IPS-NIHi7 (cell line): ENCODE measurements around the gene PSMA8.
"Not testable (repeated sequence)": the region's sequence is repeated elsewhere in the genome, so short reads cannot be mapped to it uniquely, and the experiment has no call there.

Experiments
- DNase-seq: peaks from one replicate; pipeline ENCODE4 v3.0.0; 2012; ENCODE audit warnings: mixed read lengths; ENCODE audit errors: extremely low spot score

PSMA8 gene

DNA sequence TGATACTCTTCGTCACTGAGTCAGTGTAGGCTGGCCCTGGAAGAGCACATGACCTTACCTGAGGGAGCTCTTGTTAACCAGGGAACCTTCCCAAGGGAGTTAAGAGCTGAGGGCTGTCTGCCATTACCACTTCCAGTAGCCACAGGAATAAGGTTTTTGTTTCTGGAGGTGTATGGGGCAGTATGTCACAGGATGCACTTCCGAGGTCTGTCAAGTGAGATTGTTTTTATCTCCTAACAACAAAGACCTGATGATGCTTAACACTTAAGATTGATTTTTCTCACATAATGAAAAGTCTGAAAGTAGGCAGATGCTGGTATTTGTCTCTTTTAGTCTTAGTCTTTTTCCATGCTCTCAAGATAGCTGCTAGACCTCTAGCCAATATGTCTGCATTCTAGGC, 41.8 kb downstream of the PSMA8 start:
- no peak for DNase-seq

DNA sequence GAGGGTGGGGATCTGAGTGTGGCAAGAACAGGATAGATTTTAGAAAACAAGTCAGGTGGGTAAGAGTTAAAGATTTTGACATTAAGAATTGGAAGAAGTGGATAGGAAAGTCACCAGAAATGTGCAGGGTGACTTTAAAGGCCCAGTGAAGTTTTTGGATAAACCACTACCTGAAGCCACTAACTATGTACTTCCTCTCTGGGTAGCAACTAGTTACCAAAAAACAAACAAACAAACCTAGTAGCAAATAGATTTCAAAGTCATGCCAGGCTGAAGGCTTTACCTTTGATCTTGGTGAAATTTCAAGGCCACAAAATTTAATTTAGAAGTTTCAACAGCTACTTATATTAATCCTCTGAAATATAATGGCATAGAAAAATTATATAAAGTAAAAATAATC, 42.5 kb downstream of the PSMA8 start:
- DNase-seq, result no peak

DNA sequence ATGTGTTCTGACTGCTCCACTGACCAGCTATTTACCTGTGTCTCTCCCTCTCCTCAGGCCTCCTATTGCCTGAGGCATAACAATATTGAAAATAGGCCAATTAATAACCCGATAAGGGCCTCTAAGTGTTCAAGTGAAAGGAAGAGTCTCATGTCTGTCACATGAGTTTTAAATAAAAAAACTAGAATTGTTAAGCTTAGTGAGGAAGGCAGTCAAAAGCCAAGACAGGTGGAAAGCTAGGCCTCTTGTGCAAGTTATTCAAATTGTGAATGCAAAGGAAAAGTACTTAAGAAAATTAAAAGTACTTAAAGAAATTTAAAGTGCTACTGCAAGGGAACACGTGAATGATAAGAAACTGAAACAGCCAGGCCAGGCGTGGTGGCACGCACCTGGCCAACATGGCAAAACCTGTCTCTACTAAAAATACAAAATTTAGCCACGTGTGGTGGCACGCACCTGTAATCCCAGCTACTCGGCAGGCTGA, 47.7 kb downstream of the PSMA8 start:
- DNase-seq, result no peak

DNA sequence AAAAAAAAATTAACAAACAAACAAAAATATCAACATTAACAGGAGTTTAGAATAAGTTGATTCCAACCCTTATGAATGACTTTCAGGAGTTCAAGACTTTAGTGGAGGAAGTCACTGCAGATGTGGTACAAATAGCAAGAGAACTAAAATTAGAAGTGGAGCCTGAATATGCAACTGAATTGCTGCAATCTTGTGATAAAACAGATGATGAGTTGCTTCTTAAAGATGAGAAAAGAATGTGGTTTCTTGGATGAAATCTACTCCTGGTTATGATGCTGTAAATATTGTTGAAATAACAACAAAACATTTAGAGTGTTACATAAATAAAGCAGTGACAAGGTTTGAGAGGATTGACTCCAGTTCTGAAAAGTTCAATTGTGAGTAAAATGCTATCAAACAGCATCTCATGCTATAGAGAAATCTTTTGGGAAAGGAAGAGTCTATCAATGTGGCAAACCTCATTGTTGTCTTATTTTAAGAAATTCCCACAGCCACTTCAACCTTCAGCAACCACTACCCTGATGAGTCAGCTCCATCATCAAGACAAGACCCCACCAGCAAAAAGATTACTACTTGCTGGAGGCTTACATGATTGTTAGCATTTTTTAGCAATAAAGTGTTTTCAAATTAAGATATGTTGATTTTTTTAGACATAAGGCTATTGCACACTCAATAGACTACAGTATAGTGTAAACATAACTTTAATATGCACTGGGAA, 49.9 kb downstream of the PSMA8 start:
- no peak for DNase-seq

DNA sequence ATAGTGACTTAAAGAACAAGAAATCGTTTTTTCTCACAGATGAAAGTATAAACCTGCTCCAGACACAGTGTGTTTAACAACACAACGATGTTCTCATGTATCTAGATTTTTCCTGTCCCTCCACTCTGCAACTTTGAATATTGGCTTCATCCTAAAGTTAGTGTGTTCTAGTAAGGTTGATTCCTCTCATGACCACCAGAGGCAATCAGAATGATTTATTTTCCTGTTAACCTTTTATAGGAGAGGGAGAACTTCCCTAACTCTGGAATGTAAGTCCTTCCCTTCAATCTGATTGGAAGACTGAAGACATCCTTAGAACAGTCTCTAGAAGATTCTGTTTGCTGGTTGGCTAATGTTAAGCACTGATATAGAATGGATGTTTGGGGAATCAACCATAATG, 51.6 kb downstream of the PSMA8 start:
- peak; percentile 50 for DNase-seq

DNA sequence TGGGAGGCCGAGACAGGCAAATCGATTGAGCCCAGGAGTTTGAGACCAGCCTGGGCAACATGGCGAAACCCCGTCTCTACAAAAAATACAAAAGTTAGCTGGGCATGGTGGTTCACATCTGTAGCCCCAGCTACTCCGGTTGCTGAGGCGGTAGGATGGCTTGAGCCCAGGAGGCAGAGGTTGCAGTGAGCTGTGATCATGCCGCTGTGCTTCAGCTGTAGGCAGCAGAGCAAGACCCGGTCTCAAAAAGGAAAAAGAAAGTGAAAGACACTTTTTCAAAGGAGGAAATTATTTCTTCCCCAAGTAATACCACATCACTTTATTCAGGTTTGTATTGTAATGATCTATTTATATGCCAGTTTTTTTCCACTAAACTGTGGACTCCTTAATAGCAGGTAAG, 56.8 kb downstream of the PSMA8 start:
- no peak for DNase-seq

DNA sequence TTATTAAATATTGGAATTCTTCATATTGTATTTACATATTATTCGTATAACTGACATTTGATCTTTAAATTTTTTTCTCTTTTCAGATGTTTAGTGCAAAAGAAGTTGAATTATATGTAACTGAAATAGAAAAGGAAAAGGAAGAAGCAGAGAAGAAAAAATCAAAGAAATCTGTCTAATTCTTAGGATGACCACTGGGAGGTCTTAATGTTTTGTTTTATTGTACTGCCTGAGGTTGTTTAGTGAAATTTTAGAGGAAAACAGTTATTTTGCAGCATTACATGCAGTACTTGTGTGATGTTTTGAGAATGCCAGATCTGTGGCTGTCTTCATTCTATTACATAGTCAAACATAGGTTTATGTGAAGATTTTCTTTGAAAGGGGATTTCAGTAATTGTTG, 58.6 kb downstream of the PSMA8 start:
- DNase-seq, result no peak

DNA sequence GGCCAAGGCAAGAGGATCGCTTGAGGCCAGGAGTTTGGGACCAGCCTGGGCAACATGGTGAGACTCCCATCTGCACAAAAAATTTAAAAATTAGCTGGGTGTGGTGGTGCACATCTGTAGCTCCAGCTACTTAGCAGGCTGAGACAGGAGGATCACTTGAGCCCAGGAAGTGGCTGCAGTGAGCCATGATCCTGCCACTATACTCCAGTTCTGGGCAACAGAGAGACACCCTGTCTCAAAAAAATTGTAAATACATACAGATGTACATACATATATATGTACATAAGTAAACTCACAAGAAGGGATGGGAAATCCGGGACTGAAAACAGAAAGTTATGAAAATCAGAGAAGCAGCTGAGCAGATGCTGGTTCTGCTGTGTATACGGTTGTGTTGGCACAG, 62.9 kb downstream of the PSMA8 start:
- DNase-seq, result no peak

DNA sequence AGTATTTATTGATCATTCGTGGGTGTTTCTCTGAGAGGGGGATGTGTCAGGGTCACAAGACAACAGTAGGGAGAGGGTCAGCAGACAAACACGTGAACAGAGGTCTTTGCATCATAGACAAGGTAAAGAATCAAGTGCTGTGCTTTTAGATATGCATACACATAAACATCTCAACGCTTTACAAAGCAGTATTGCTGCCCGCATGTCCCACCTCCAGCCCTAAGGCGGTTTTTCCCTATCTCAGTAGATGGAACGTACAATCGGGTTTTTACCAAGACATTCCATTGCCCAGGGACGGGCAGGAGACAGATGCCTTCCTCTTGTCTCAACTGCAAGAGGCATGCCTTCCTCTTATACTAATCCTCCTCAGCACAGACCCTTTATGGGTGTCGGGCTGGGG, 68.3 kb downstream of the PSMA8 start:
- DNase-seq, result not testable (repeated sequence)

DNA sequence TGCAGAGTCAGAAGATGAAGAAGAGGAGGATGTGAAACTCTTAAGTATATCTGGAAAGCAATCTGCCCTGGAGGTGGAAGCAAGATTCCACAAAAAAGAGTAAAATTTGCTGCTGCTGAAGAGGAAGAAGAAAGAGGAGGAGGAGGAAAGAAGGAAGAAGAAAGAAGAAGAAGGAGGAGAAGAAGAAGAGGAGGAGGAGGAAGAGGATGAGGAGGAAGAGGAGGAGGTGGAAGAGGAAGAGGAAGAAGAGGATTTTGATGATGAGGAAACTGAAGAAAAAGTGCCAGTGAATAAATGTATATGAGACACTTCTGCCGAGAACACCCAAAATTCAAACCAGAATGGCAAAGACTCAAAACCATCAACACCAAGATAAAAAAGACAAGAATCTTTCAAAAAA, 71.6 kb downstream of the PSMA8 start:
- DNase-seq, result no peak

DNA sequence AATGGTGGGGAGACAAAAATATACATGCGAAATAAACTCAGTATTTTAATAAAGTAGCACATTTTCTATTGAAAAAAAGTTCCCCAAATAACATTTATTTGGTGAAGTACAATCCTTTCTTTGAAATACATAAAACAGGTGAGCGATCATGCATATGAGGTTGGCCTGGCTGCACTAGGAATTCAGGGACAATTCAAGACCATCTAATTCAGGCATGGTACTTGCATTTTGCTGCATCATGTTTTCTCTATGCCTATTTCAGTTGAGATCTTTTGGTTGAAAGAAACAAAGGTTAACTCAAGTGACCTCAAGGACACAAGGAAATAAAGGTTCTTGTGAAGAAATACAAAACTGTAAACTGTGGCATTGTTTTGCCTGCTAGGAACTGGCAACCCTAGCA, 72.8 kb downstream of the PSMA8 start:
- no peak for DNase-seq

DNA sequence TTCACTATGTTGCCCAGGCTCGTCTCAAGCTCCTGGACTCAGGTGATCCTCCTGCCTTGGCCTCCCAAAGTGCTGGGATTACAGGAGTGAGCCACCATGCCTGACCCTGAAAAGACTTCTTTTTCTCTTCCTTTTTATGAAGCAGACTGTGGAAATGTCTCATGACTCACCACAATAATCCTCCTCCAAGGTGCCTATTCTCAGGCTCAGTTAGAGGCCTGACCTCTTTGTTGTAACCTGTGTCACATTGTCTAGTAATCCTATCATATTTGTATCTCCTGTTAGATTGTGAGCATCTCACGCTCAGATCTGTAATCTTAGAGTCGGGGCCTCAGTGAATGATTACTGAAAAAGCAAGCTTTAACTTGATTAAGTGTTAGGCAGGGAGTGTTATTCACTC, 74.3 kb downstream of the PSMA8 start:
- DNase-seq, result no peak

DNA sequence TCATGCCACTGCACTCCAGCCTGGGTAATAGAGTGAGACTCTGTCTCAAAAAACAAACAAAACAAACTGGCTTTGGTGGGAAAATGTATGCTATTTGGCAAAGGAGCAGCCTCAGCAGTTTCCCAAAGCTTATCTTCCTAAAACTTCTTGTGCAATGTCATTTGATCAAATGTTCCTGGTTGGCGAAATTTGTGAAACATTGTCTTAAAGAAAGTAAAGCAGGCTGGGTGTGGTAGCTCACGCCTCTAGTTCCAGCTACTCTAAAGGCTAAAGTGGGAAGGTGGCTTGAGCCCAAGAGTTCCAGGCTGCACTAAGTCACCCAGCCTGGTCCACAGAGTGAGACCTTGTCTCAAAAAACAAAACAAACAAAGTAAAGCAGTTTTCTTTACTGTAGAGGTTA, 75.3 kb downstream of the PSMA8 start:
- DNase-seq, result no peak

DNA sequence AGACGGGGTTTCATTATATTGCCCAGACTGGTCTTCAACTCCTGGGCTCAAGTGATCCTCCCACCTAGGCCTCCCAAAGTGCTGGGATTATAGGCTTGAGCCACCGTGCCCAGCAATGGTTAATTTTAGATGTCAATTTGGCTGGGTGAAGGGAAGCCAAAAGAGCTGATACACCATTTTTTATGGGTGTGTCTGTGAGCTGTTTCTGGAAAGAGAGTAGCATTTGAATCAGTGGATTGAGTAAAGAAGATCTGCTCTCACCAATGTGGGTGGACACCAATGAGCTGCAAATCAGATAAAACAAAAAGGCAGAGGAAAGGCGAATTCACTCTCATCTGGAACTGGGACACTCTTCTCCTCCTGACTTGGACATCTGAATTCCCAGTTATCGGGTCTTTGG, 76.5 kb downstream of the PSMA8 start:
- no peak for DNase-seq

DNA sequence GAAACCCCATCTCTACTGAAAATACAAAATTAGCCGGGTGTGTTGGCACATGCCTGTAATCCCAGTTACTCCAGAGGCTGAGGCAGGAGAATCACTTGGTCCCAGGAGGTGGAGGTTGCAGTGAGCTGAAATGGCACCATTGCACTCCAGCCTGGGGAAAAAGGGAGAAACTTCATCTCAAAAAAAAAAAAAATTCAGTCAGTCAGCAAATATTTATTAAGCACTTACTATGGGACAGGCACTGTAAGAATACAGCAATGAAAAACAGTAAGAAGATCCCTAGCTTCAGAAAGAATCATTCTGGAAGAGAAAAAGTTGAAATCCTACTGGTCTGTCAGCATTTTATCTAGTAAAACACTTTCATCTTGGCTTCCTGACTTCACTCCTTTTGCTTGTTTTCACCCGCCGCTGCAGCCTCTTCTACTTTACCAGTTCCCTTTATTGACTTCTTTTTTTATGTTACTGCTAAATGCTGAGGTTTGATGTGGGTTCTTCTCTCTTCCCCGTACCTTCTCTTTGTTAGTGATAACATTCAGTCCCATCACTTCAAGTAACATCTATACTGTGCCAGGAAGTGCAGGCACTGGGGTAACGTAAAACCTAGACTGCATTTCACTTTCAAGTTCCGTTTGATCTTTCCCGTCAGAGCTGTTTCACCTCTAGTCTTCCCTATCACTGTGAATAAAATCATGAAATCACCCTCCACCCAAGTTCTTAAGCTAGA, 81.7 kb downstream of the PSMA8 start:
- DNase-seq, result no peak

DNA sequence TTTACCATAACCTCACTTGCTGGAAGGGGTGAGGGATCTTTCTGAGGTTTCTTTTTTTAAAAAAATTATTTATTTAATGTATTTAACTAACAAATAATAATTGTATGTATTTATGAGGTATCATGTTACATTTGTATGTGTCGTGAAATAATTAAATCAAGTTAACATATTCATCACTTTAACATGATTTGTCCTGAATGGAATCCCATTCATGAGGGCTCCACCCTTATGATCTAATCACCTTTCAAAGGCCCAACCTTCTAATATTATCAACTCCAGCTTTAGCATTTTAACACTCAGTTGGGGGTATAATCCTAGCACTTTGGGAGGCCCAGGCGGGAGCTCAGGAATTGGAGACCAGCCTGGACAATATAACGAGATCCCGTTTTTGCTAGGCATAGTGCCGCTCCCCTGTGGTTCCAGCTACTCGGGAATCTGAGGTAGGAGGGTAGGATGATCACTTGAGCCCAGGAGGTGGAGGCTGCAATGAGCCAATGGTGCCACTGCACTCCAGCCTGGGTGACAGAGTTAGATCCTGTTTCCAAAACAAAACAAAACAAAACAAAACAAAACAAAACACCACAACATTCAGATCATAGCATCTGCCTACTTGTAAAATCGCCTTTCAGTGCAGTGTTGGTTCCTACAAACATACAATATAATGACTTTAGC, 91.5 kb downstream of the PSMA8 start:
- DNase-seq, result no peak

DNA sequence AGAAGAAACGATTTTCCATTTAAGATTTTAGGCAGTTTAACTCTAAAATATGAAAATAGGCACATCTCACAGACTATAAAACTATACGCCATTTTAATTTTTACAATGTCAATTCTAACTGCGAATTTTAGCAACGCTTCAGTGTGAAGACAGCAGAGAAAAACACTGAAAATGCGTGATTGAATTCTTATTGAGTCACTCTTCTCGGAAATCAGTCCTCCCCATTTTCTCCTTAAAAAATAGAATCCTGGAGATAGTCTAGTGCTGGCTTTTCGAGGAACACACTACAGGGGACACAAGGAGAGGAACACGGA, 92.2 kb downstream of the PSMA8 start:
- no peak for DNase-seq

DNA sequence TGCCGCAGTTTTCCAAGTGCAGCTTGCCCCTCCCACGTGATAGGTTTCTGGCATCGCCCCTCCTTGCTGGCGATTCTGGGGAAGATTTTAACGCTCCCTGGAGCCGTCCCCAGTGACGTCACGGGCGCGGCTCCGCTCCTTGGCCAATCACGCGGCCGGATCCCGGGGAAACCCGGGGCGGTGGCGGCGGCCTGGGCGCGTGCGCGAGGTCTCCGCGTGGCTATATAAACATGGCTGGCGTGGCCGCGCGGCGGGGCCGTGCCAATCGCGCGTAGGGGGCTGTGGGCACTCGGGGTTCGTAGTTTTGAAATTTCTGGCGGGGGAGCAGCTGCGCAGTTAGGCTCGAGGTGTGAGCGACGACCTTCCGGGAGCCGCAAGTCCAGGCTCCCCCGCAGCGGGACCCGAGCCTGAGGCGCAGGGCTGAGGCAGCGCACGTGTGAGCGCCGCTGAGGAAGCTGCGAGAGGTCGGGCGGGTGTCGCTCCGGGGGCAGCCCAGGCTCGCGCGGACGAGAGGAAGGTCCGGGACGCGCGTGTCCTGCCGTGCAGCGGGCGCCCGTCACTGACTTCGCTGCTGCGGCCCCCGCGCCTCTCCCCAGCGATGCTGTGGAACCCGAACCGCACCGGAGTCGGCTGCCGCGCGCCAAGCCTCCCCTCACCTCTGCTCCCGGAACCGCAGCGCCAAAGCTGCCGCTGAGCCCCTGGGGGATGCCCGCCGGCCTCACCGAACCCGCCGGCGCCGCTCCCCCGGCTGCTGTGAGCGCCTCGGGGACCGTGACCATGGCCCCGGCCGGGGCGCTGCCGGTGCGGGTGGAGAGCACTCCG, 92.8 kb downstream of the PSMA8 start, which contains the start of gene TAF4B:
TSS of gene TAF4B (plus strand) at position 217 of the 822 bp plus-strand sequence. CDS start at position 706, 489 bp downstream.
- DNase-seq, result peak; percentile 95

DNA sequence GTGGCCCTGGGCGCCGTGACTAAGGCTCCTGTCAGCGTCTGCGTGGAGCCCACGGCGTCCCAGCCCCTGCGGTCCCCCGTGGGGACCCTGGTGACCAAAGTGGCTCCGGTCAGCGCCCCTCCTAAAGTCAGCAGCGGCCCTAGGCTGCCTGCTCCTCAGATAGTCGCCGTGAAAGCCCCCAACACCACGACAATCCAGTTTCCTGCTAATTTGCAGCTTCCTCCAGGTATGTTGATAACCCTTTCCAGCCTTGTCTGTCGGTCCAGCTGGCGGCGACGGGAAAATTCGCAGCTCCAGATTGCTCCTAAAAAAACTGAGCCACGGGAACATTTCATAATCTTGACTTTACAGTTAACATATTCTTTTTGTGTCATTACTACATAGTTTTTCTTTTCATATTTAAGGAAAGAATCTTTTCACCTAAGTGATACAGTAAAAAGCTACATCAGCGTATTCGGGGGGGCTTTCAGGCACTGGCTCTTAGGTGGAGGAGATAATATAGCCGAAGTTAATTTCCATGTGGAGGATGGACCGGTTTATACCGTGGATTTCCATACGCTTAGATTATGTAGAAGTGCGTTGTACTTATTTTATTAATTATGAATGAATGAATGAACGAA, 93.5 kb downstream of the PSMA8 start:
- peak; percentile 20 for DNase-seq

DNA sequence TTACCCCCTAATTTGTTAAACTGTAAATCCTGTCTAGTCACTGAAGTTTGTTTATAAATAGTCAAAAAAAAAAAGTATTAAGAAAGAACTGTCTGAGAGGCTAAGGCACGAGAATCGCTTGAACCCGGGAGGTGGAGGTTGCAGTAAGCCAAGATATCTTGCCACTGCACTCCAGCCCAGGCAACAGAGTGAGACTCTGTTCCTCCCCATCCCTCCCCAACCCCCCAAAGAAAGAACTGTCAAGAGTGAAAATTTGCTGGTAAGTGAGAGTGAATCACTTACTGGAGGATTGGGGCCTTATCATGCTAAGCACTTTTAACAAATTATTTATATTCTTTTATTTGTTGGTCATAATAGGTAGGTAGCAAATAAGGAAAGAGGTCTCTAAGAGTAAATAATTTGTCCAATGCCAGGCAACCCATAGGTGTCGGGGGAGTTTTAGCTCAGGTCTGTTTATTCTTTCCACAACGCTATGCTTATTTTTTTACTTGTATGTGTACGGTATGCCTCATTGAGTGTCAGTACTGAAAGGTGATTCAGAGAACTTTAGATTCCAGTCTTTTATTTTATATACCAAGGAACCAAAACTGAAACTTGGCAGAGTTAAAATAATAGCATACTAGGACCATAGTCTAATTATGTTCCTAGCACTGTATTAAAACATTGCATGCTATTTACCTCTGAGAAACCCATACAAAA, 95.0 kb downstream of the PSMA8 start:
- no peak for DNase-seq

DNA sequence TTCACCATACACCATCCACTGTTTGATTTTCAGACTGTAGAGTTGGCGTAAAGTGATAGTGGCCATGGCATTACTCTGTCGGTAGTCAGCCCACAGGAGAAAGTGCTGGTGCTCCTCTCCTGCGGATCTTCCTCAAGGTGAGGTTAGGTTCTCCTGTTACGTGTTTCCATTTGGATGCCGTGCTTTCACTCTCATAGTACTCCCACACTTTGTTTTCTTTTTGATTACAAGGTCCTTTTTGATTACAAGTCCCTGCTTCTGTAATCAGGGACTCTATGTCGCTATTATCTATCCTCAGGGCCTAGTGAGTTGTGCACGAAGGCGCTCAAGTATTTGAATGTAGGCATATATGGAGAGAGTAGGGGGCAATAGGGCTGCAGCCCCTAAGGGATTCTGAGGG, 96.8 kb downstream of the PSMA8 start:
- no peak for DNase-seq
